ENCODE measurements around the gene NPVF.

NPVF gene

GRCh38 chr7:25228386-25228785 lies at the start of gene NPVF:
NPVF (minus strand) TSS chr7:25228486; CDS start chr7:25228439, 47 bp downstream.
- DNase-seq (ENCODE audit: low read depth), result no peak

- no peak for DNase-seq (ENCODE audit: low read depth)
Measured at GRCh38 chr7:25272265-25272664, 44.0 kb upstream of the NPVF start.

- no peak for DNase-seq (ENCODE audit: low read depth)
Measured at GRCh38 chr7:25263337-25263736, 35.1 kb upstream of the NPVF start.

DNA sequence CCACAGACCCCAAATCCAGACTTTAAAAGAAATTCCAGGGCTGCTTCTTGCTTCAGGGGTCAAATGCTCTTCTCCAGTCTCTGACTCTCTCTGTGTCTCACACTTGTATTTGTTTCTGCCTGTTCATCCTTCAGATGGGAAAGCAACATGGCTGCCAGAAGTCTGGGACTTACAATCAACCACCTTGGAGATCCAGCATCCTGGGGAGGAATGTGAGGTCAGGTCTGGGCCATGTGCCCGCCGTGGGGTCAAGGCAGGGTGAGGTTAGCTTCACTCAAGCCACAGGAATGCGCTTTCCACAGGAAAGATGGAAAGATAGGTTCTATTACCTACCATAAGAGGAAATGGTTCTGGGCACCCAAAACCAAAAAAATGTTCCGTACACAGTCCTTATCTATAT lies 34.3 kb upstream of the NPVF start:
- no peak for DNase-seq (ENCODE audit: low read depth)

DNA sequence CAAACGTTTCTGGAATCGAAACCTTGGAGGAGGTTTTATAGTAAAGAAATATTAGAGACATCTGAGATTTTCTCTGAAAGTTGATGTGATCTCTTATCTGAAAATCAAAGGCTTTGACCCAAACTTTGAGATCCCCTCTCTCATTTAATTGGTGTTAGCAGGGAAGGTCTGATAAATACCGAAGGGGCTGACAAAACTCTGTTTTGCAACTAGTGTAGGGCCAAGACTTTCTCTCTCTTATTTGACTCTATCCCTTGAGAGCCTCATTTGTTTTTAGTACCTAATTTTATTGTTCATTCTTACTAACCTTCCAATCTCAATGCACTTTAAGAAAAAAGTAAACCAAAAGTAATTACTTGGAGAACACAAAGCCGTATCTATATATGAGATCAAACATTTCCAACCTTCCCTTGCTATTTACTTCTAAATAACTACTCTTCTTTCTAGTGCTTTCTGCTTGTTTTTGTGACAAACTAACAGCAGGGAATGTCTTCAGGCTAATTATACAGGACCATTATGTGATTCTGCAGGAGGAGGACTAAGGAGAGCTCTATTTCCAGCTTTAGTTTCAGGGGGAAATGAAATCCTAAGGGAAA lies 33.4 kb upstream of the NPVF start:
- no peak for DNase-seq (ENCODE audit: low read depth)

GRCh38 chr7:25260862-25261494 lies 32.7 kb upstream of the NPVF start:
- no peak for DNase-seq (ENCODE audit: low read depth)

DNA sequence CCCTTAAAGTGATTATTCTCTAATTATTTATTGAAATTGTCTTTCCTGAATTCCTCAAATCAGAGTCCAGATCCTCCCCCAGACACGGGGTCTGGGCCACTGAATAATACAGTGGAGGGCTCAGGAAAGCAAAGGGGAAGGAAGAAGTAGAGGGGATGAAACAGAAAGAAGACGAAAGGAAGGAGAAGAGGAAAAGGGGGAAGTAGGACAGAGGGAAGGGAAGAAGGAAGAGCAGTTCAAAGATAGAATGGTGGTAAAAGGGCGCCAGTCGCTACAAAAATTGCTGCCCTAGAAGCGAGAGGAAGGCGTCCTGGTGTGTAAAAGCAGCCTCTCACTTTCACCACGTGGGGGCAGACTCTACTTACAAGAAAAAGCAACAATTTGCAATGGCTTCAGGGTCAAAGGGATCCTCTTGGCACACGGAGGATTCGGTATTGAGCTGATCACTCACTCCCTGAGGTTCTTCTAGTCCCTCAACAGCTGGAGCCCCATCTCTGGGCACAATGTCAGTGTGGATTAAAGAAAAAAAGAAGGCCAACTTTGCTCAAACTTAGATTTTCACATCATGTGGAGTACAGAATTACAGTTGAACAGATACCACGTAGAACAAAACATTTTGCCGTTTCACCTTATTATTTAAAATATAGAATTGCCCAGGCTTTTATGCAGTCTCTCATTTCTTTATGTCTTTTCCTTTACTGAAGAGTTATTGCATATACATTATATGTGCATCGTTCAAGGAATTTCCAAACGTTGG lies 31.4 kb upstream of the NPVF start:
- peak; percentile 12 for DNase-seq (ENCODE audit: low read depth)

- DNase-seq (ENCODE audit: low read depth), result no peak
Measured at GRCh38 chr7:25256333-25256819, 28.1 kb upstream of the NPVF start.

GRCh38 chr7:25255611-25256332 lies 27.5 kb upstream of the NPVF start:
- no peak for DNase-seq (ENCODE audit: low read depth)

DNA sequence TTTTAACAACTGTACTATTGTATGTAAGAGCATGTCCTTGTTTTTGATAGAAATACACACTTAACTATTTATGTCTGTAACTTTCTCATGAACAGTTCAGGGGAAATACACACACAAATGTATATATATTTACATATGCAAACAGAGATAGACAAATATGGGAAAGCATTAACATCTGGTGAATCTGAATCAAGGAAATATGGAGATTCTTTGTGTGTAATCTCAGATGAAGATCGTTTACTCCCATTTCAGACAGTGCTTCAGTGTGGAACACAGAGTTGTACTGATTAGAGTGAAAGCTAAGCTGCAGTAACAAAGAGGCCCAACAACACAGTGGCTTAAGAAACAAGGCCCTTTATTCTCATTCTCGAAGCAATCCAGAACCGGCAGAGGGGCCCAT lies 26.3 kb upstream of the NPVF start:
- no peak for DNase-seq (ENCODE audit: low read depth)

- DNase-seq (ENCODE audit: low read depth), result no peak
Measured at GRCh38 chr7:25253714-25254113, 25.4 kb upstream of the NPVF start.

GRCh38 chr7:25250386-25250785 lies 22.1 kb upstream of the NPVF start:
- no peak for DNase-seq (ENCODE audit: low read depth)

GRCh38 chr7:25249772-25250171 lies 21.5 kb upstream of the NPVF start:
- DNase-seq (ENCODE audit: low read depth), result no peak

GRCh38 chr7:25246306-25246705 lies 18.0 kb upstream of the NPVF start:
- no peak for DNase-seq (ENCODE audit: low read depth)

- DNase-seq (ENCODE audit: low read depth), result no peak
Measured at GRCh38 chr7:25244254-25245033, 16.2 kb upstream of the NPVF start.

GRCh38 chr7:25242678-25243077 lies 14.4 kb upstream of the NPVF start:
- DNase-seq (ENCODE audit: low read depth), result no peak

DNA sequence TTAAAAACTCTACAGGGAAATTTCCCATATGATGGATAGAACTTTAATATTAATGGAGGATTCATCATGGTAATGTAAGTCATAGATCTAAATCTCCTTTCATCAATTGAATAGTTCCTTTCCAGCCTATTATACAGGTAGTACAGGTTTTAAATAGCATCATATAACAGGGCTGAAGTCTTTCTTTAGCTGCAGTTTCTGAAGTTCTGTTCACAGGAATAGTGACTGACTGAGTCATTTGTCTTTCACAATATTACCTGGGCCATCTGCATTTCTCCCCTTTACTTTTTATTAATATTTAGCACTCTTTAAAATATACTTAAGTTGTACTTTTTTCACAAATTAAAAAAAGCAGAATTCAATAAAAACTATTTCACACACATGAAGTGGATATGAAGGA lies 12.6 kb upstream of the NPVF start:
- DNase-seq (ENCODE audit: low read depth), result no peak

- DNase-seq (ENCODE audit: low read depth), result no peak
Measured at GRCh38 chr7:25240340-25240739, 12.1 kb upstream of the NPVF start.

DNA sequence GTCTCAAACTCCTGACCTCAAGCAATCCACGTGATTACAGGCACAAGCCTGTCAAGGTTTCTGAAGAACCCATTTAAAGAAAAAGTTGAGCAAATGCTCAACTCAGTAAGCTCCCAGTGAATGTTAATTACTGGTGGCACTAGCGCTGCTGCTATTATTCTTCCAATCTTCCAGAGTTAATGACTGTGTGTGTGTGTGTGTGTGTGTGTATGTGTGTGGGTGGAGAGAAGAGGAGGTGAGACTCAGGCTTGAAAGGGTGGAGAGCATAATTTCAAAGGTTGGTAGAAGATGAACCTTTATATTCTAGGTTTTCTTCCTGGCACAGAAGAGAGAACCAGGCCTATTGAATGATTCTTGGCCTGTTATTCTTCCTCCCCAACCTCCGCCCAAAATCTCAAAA lies 11.6 kb upstream of the NPVF start:
- no peak for DNase-seq (ENCODE audit: low read depth)

- DNase-seq (ENCODE audit: low read depth), result no peak
Measured at GRCh38 chr7:25238066-25238725, 9.9 kb upstream of the NPVF start.

- no peak for DNase-seq (ENCODE audit: low read depth)
Measured at GRCh38 chr7:25235471-25235870, 7.2 kb upstream of the NPVF start.
